ENCODE measurements around the gene MYO7A. TPM values are rescaled to one million over a fixed set of nuclear protein-coding genes. Genes with fewer than 3 reads are reported as not detected.

MYO7A gene
- total and polyA plus RNA-seq, 2 of the 4 experiments (the other 2 are of a cell fraction), result 0.02 TPM; not detected in 1

GRCh38 chr11:77149716-77150392 lies 21.8 kb downstream of the MYO7A start:
- H4K91ac ChIP-seq (ENCODE audit: insufficient read depth, low read depth, low read length), result no peak overlapping the region
- H3K36me3 ChIP-seq (ENCODE audit: control insufficient read depth, insufficient read depth, low read length), result no peaks in the 10 kb centered on the region
- no peak overlapping the region for H3K23ac ChIP-seq (ENCODE audit: low read depth, low read length)
- in situ Hi-C loops (cut with MboI; ENCODE audit: low sequenced_read_pairs), result no loop called here
- H2BK15ac ChIP-seq (ENCODE audit: low read depth, low read length), result no peak overlapping the region
- no peak overlapping the region for H3K14ac ChIP-seq (replicated peaks; ENCODE audit: low read depth, low read length)
- no peak overlapping the region for H3K27ac ChIP-seq (ENCODE audit: insufficient read depth, low read length)
- intact Hi-C loops (cut with micrococcal nuclease), result no loop called here
- no peak overlapping the region for H3K4ac ChIP-seq (ENCODE audit: low read depth, low read length)
- BruUV-seq (replicated peaks), result no TSS peak
- no peak overlapping the region for H4K5ac ChIP-seq (ENCODE audit: low read depth, low read length)
- H2AK9ac ChIP-seq (replicated peaks; ENCODE audit: low read depth, low read length, poor library complexity), result no peak overlapping the region
- ATAC-seq (ENCODE audit: low read depth) (no peak), DNase-seq (no peak)
- H3K56ac ChIP-seq (ENCODE audit: extremely low read depth, insufficient read depth, low read length), result no peak overlapping the region
- dilution Hi-C loops (cut with HindIII; ENCODE audit: low sequenced_read_pairs, unreplicated experiment), result no loop called here
- no peaks in the 10 kb centered on the region for H3K9me3 ChIP-seq (ENCODE audit: control insufficient read depth, insufficient read depth, low read length)
- WGBS, 2 experiments (ENCODE audit: extremely low coverage in 2 of 2, insufficient read length in 1 of 2), result 69% methylated on average over 6 of the region's 12 CpGs; no CpG with 5 or more reads in 1 of the 2 experiments
- no peak overlapping the region for H2AFZ ChIP-seq (replicated peaks; ENCODE audit: low read length, poor library complexity)
- no peak overlapping the region for H2BK5ac ChIP-seq (ENCODE audit: low read depth, low read length, poor library complexity, severe bottlenecking)
- H2AK5ac ChIP-seq (ENCODE audit: low read depth, low read length), result no peak overlapping the region
- peaks cover 65% of the 10 kb centered on the region for H3K27me3 ChIP-seq (ENCODE audit: control insufficient read depth, insufficient read depth, low read length)
- no peak overlapping the region for H2BK120ac ChIP-seq (ENCODE audit: low read depth, low read length)
- no peak overlapping the region for H4K8ac ChIP-seq (ENCODE audit: low read depth in 2 of 2, low read length in 2 of 2)
- ChIA-PET POLR2A (ENCODE audit: unreplicated experiment) (no interaction called here), CTCF (no interaction called here)
- H3K4me2 ChIP-seq (ENCODE audit: low read depth, low read length), result no peak overlapping the region
- TF ChIP-seq POLR2A (IDR thresholded peaks at IDR 0.05; ENCODE audit: low read depth, low read length) (no peak), RCOR1 (IDR thresholded peaks at IDR 0.05; ENCODE audit: insufficient replicate concordance, low read length) (no peak), MXI1 (IDR thresholded peaks at IDR 0.05; ENCODE audit: borderline replicate concordance, low read depth, low read length) (no peak), SMC3 (IDR thresholded peaks at IDR 0.05; ENCODE audit: low read depth, low read length) (no peak), FOS (IDR thresholded peaks at IDR 0.05; ENCODE audit: low read depth, low read length) (no peak)
- H3K4me1 ChIP-seq (ENCODE audit: control insufficient read depth, insufficient read depth, low read length), result no peaks in the 10 kb centered on the region
- H3K79me1 ChIP-seq (ENCODE audit: low read depth in 1 of 2, low read length in 2 of 2), result no peaks in the 10 kb centered on the region
- no peak overlapping the region for H3K4me3 ChIP-seq (ENCODE audit: insufficient read depth, low read depth, low read length)
- no peak overlapping the region for H2BK20ac ChIP-seq (ENCODE audit: low read depth, low read length)
- no peaks in the 10 kb centered on the region; the same call in 1 of the 2 replicates for H3K9me1 ChIP-seq (ENCODE audit: insufficient read depth, low read length)
- H4K20me1 ChIP-seq (ENCODE audit: insufficient read depth, low read length), result no peaks in the 10 kb centered on the region
- no peak overlapping the region for H3K18ac ChIP-seq (ENCODE audit: low read depth, low read length)
- H3K9ac ChIP-seq (ENCODE audit: low read depth, low read length), result no peak overlapping the region
